MCF 10A (cell line): ENCODE measurements around the gene AURKB. TPM values are rescaled to one million over a fixed set of nuclear protein-coding genes. Genes with fewer than 3 reads are reported as not detected.
"Not testable (repeated sequence)": the region's sequence is repeated elsewhere in the genome, so short reads cannot be mapped to it uniquely, and the experiment has no call there.

Experiments
- BruUV-seq: library from RNA; stranded (reverse); fragments of 400-500 nt; replicated peaks from 2 replicates; lab custom pipeline; 2021; lab: Mats Ljungman, UMichigan
- CTCF ChIA-PET: fragments of 300-600 bp; sonication (Branson Sonifier 250); formaldehyde crosslinking; extraction: SDS; loops from one replicate; lab custom pipeline; 2021; ENCODE audit warnings: antibody characterized with exemption, inconsistent platforms; lab: Yijun Ruan, JAX
- POLR2A ChIA-PET: fragments of 300-600, 350-650 bp; sonication (Branson Sonifier 250); formaldehyde crosslinking; extraction: SDS; loops from one replicate; lab custom pipeline; 2020; ENCODE audit warnings: antibody characterized with exemption, inconsistent platforms; lab: Yijun Ruan, JAX
- DNase-seq: peaks from one replicate; pipeline ENCODE4 v3.0.0-alpha.2; 2018; ENCODE audit not compliant: unreplicated experiment
- H3K27ac Mint-ChIP-seq: one replicate; pipeline ENCODE4 v1.8.0; 2022; ENCODE audit warnings: mild to moderate bottlenecking, low read depth, mixed read lengths; ENCODE audit not compliant: unreplicated experiment
- H3K27me3 Mint-ChIP-seq: one replicate; pipeline ENCODE4 v1.8.0; 2022; ENCODE audit warnings: mixed read lengths; ENCODE audit not compliant: insufficient read depth, unreplicated experiment
- H3K36me3 Mint-ChIP-seq: one replicate; pipeline ENCODE4 v1.8.0; 2022; ENCODE audit warnings: mild to moderate bottlenecking, moderate library complexity, mixed read lengths; ENCODE audit not compliant: insufficient read depth, unreplicated experiment
- H3K4me1 Mint-ChIP-seq: one replicate; pipeline ENCODE4 v1.8.0; 2022; ENCODE audit warnings: mixed read lengths; ENCODE audit not compliant: insufficient read depth, unreplicated experiment
- H3K4me3 Mint-ChIP-seq: one replicate; pipeline ENCODE4 v1.8.0; 2022; ENCODE audit warnings: mild to moderate bottlenecking, moderate library complexity, mixed read lengths; ENCODE audit not compliant: unreplicated experiment
- H3K9me3 Mint-ChIP-seq: one replicate; pipeline ENCODE4 v1.8.0; 2022; ENCODE audit warnings: mixed read lengths; ENCODE audit not compliant: unreplicated experiment
- CTCF ChIP-seq: fragments of 200-600 bp; IDR thresholded peaks from one replicate; pipeline ENCODE4 v1.8.0; 2022; ENCODE audit warnings: antibody characterized with exemption, mild to moderate bottlenecking; ENCODE audit not compliant: unreplicated experiment
- intact Hi-C: fragments of 100-400 bp; cut with micrococcal nuclease; formaldehyde crosslinking; loops from 2 replicates; pipeline ENCODE4 v1.14.1; 2022
- total RNA-seq: library from RNA; stranded (reverse); gene quantifications from 2 replicates; pipeline ENCODE4 v1.2.3, GENCODE V29; 2022

The AURKB gene
- total RNA-seq, 1 experiment from 2014 or later = 33.6 TPM

GRCh38 chr17:8221663-8222379 lies 11.4 kb upstream of the AURKB start:
- Mint-ChIP-seq H3K4me3 (peak overlapping the region; percentile 93), H3K36me3 (peaks cover 47% of the 10 kb centered on the region), H3K27ac (peak overlapping the region; percentile 97), H3K27me3 (no peaks in the 10 kb centered on the region), H3K4me1 (peaks cover 8% of the 10 kb centered on the region), H3K9me3 (no peaks in the 10 kb centered on the region)
- CTCF ChIA-PET = interaction anchor here (0.6 to 5.1 kb wide), 11 partner anchors 11 to 164 kb away, joined by 3 to 42 read pairs (median 4); partner anchors contain the start of genes AURKB, BORCS6, HES7 and PFAS
- DNase-seq = peak; percentile 92
- POLR2A ChIA-PET = interaction anchor here (0.7 to 13.2 kb wide), 27 partner anchors 8 to 364 kb away, joined by 3 to 352 read pairs (median 6); partner anchors contain the start of genes ALOXE3, AURKB, BORCS6 and CTC1
- no TSS peak for BruUV-seq
- intact Hi-C loops = loop anchor here (1.0 to 5.0 kb wide), 3 partner anchors 35 to 160 kb away; partner anchors contain the start of gene RPL26
- TF ChIP-seq CTCF = no peak

DNA sequence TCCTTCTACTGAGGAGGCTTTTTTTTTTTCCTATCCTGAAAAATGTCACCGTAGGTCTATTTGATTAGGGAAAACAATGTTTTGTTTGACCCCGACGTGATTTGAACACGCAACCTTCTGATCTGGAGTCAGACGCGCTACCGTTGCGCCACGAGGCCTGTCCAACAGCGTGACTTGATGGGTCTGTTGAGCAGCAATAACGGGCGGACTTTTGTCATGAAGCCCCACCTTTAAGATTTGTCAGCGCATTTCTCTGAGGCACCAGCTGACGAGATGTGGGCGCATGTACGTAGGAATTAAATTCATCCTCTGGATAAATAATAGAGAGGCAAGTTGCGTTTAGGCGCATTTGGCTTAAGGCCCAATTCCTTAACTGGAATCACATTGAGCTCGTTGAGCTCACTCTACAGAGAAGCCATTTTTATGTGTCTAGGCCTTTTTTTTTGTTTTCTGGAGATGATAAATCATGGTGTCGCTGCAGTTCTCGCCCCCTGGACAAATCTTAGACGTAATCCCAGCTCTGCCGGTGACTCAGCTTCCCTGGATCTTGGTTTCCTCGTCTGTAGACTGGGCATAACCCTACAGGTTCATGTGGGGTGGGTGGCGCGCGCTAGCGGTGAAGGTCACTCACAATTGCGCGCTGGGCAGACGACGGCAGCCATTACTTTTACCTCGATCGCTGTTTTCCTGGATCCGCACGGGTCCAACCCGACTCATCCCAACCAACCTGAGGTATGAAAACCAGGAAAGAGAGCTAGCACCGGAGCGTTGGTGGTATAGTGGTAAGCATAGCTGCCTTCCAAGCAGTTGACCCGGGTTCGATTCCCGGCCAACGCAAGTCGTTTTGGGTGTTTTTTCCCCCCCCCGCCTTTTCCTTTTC lies 10.6 kb upstream of the AURKB start:
- Mint-ChIP-seq H3K27me3 (no peaks in the 10 kb centered on the region), H3K27ac (peak overlapping the region; percentile 97), H3K4me1 (peaks cover under 1% of the 10 kb centered on the region), H3K4me3 (peak overlapping the region; percentile 93), H3K9me3 (no peaks in the 10 kb centered on the region), H3K36me3 (peaks cover 39% of the 10 kb centered on the region)
- POLR2A ChIA-PET = interaction anchor here (0.7 to 13.2 kb wide), 22 partner anchors 7 to 364 kb away, joined by 3 to 352 read pairs (median 10); partner anchors contain the start of genes ALOXE3, AURKB, BORCS6 and CTC1
- CTCF ChIA-PET = interaction anchor here (0.6 to 5.1 kb wide), 10 partner anchors 11 to 163 kb away, joined by 3 to 42 read pairs (median 4); partner anchors contain the start of genes AURKB, BORCS6 and PFAS
- intact Hi-C loops = loop anchor here (1.0 to 5.0 kb wide), 2 partner anchors 34 to 161 kb away; partner anchors contain the start of gene RPL26
- no peak for TF ChIP-seq CTCF
- BruUV-seq = no TSS peak
- peak; percentile 96 for DNase-seq

- H3K27ac Mint-ChIP-seq, H3K9me3 Mint-ChIP-seq, H3K4me3 Mint-ChIP-seq, BruUV-seq, H3K4me1 Mint-ChIP-seq, intact Hi-C loops, CTCF ChIA-PET, H3K27me3 Mint-ChIP-seq, DNase-seq: not testable (repeated sequence)
- H3K36me3 Mint-ChIP-seq = peaks cover 11% of the 10 kb centered on the region
- POLR2A ChIA-PET = interaction anchor here (1.5 to 2.7 kb wide), 2 partner anchors 8 to 26 kb away, joined by 8 to 9 read pairs; no protein-coding TSS in a partner anchor
Observed at GRCh38 chr17:8214000-8214399, 3.6 kb upstream of the AURKB start.
